ENCODE data around the gene CTNS. TPM values are rescaled to one million over a fixed set of nuclear protein-coding genes. Genes with fewer than 3 reads are reported as not detected.

Gene CTNS
- total RNA-seq, 4 donors from 2014 or later, result 1.2 to 25.7 (median 18.8) TPM

DNA sequence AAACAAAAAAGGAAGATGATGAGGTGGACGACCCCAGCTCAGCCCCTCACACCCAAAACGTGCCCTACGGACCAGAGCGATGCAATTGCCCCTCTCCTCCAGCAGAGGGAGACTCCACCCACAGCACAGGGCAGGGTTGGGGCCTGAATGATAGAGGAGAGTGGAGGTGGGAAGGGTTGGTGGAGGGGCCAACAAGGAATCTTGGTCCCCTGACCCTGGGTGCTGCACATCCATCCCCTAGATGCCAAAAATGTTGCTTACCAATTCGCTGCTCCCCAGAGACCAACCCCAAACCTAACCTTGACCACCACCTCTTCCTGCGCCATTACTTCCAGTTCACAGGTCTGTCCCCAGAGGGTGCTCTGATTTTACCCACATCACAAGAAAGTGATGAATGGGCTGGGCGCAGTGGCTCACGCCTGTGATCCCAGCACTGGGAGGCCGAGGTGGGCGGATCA lies 46.5 kb downstream of the CTNS start:
- peaks cover 32% of the 10 kb centered on the region for H3K27me3 ChIP-seq
- H3K9me3 ChIP-seq, result no peaks in the 10 kb centered on the region
- H3K36me3 ChIP-seq, result no peaks in the 10 kb centered on the region
- in situ Hi-C loops (cut with MboI; ENCODE audit: low pct_ligation_motif_present in 1 of 4, low pct_unique_long_range_greater_than_20kb in 1 of 4, low sequenced_read_pairs in 3 of 4) (no loop called here), intact Hi-C loops (cut with DNase I; ENCODE audit: low total_unique reads) (no loop called here)
- H3K4me3 ChIP-seq, result no peak overlapping the region
- no peaks in the 10 kb centered on the region for H3K4me1 ChIP-seq
- TF ChIP-seq, protein P1, sequence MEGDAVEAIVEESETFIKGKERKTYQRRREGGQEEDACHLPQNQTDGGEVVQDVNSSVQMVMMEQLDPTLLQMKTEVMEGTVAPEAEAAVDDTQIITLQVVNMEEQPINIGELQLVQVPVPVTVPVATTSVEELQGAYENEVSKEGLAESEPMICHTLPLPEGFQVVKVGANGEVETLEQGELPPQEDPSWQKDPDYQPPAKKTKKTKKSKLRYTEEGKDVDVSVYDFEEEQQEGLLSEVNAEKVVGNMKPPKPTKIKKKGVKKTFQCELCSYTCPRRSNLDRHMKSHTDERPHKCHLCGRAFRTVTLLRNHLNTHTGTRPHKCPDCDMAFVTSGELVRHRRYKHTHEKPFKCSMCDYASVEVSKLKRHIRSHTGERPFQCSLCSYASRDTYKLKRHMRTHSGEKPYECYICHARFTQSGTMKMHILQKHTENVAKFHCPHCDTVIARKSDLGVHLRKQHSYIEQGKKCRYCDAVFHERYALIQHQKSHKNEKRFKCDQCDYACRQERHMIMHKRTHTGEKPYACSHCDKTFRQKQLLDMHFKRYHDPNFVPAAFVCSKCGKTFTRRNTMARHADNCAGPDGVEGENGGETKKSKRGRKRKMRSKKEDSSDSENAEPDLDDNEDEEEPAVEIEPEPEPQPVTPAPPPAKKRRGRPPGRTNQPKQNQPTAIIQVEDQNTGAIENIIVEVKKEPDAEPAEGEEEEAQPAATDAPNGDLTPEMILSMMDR (IDR thresholded peaks at IDR 0.05), result peak; percentile 81 to 93 (median 87)
- no peak for TF ChIP-seq POLR2A (IDR thresholded peaks at IDR 0.05)
- TF ChIP-seq EP300 (IDR thresholded peaks at IDR 0.05; ENCODE audit: low read depth), result no peak
- TF ChIP-seq POLR2AphosphoS5 (IDR thresholded peaks at IDR 0.05), result no peak
- no peak overlapping the region for H3K27ac ChIP-seq
- 0 to 32% methylated on average over 4 to 10 of the region's 10 CpGs for WGBS, 2 donors (ENCODE audit: low coverage in 1 of 2)
- peak; percentile 41 for DNase-seq

DNA sequence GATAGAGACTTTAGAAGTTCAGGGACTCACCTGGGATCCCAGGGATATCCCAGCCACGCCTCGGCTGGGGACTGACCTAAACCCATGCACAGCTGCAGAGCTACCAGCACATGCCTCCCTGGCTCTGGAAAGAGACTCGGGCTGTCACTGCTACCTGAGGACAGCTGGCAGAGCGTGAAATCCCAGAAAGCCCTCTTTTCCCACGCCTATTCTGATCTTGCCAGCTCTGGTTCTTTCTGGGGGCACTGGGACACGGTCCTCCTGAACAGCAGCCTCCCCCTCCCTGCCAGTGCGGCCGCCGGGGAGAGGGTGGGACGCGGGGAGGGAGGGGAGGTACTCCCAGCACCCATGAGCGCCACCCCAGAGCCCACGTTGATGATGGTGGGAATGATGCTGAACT lies 48.6 kb downstream of the CTNS start:
- H3K9me3 ChIP-seq, result no peaks in the 10 kb centered on the region
- no peak overlapping the region for H3K4me3 ChIP-seq
- in situ Hi-C loops (cut with MboI; ENCODE audit: low pct_ligation_motif_present in 1 of 4, low pct_unique_long_range_greater_than_20kb in 1 of 4, low sequenced_read_pairs in 3 of 4), result no loop called here
- no peak for DNase-seq
- intact Hi-C loops (cut with DNase I; ENCODE audit: low total_unique reads), result no loop called here
- no peaks in the 10 kb centered on the region for H3K36me3 ChIP-seq
- TF ChIP-seq POLR2AphosphoS5 (IDR thresholded peaks at IDR 0.05), result no peak
- TF ChIP-seq, protein P1 (IDR thresholded peaks at IDR 0.05), result no peak
- no peak for TF ChIP-seq POLR2A (IDR thresholded peaks at IDR 0.05)
- no peak for TF ChIP-seq EP300 (IDR thresholded peaks at IDR 0.05; ENCODE audit: low read depth)
- 16 to 20% methylated on average over 1 to 13 of the region's 13 CpGs for WGBS, 2 donors (ENCODE audit: low coverage in 1 of 2)
- no peaks in the 10 kb centered on the region for H3K4me1 ChIP-seq
- peaks cover 36% of the 10 kb centered on the region for H3K27me3 ChIP-seq
- H3K27ac ChIP-seq, result no peak overlapping the region

GRCh38 chr17:3688027-3688553 lies 51.5 kb downstream of the CTNS start:
- DNase-seq, result no peak
- intact Hi-C loops (cut with DNase I; ENCODE audit: low total_unique reads), result no loop called here
- Histone ChIP-seq H3K27me3 (peaks cover 44% of the 10 kb centered on the region), H3K4me1 (no peaks in the 10 kb centered on the region), H3K4me3 (no peak overlapping the region), H3K27ac (no peak overlapping the region), H3K36me3 (no peaks in the 10 kb centered on the region), H3K9me3 (no peaks in the 10 kb centered on the region)
- in situ Hi-C loops (cut with MboI; ENCODE audit: low pct_ligation_motif_present in 1 of 4, low pct_unique_long_range_greater_than_20kb in 1 of 4, low sequenced_read_pairs in 3 of 4), result no loop called here
- TF ChIP-seq EP300 (IDR thresholded peaks at IDR 0.05; ENCODE audit: low read depth) (no peak), POLR2AphosphoS5 (IDR thresholded peaks at IDR 0.05) (no peak), POLR2A (IDR thresholded peaks at IDR 0.05) (no peak)
- TF ChIP-seq, protein P1 (IDR thresholded peaks at IDR 0.05), result no peak
- WGBS, 2 donors (ENCODE audit: low coverage in 1 of 2), result 58% methylated on average over 17 of the region's 19 CpGs; no CpG with 5 or more reads in 1 of the 2 donors

DNA sequence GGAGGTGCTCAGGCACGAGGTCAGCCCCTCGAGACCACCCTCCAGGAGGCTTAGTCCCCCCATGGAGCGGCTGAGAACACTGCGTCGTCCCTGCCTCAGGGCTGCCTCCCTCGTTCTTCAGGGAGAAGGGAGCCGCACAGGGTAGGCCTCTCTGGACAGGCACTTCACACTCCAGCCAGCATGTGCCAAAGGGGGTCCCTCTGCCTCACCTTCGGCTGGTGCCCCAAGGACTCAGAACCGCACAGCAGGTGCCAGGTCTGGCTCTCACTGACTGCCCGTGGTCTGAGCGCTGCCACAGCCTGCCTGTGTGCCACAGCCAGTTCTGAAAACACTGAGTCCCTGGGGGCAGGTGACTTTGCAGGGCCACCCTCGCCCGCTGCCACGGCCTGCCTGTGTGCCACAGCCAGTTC lies 52.3 kb downstream of the CTNS start:
- H3K4me3 ChIP-seq, result no peak overlapping the region
- TF ChIP-seq EP300 (IDR thresholded peaks at IDR 0.05; ENCODE audit: low read depth), result no peak
- TF ChIP-seq POLR2AphosphoS5 (IDR thresholded peaks at IDR 0.05), result no peak
- TF ChIP-seq POLR2A (IDR thresholded peaks at IDR 0.05), result no peak
- TF ChIP-seq, protein P1 (IDR thresholded peaks at IDR 0.05), result no peak
- no peak for DNase-seq
- H3K9me3 ChIP-seq, result no peaks in the 10 kb centered on the region
- WGBS, 2 donors (ENCODE audit: low coverage in 1 of 2), result 40 to 67% methylated on average over 1 to 2 of the region's 14 CpGs
- in situ Hi-C loops (cut with MboI; ENCODE audit: low pct_ligation_motif_present in 1 of 4, low pct_unique_long_range_greater_than_20kb in 1 of 4, low sequenced_read_pairs in 3 of 4), result no loop called here
- intact Hi-C loops (cut with DNase I; ENCODE audit: low total_unique reads), result no loop called here
- H3K27me3 ChIP-seq, result peaks cover 46% of the 10 kb centered on the region
- no peaks in the 10 kb centered on the region for H3K36me3 ChIP-seq
- no peak overlapping the region for H3K27ac ChIP-seq
- no peaks in the 10 kb centered on the region for H3K4me1 ChIP-seq

All from transverse colon (tissue), 4 donors.